Measurements from ENCODE around the gene RALA.
"Not testable (repeated sequence)": the region's sequence is repeated elsewhere in the genome, so short reads cannot be mapped to it uniquely, and the experiment has no call there.

The RALA gene

GRCh38 chr7:39676346-39676745 is 53.0 kb downstream of the RALA start:
- Histone ChIP-seq H3K9me3 (ENCODE audit: control insufficient read depth in 2 of 2, low read length in 2 of 2) (no peaks in the 10 kb centered on the region), H3K9ac (ENCODE audit: low read depth in 1 of 2, low read length in 2 of 2) (no peak overlapping the region), H3K4me1 (ENCODE audit: control insufficient read depth in 2 of 2, insufficient read depth in 2 of 2, low read length in 2 of 2) (no peaks in the 10 kb centered on the region), H3K27me3 (ENCODE audit: control insufficient read depth in 2 of 2, insufficient read depth in 2 of 2, low read length in 2 of 2) (no peaks in the 10 kb centered on the region), H3K4me3 (ENCODE audit: low read length in 2 of 2) (no peak overlapping the region), H3K27ac (ENCODE audit: low read depth in 2 of 2, low read length in 2 of 2) (no peak overlapping the region), H3K36me3 (ENCODE audit: control insufficient read depth in 2 of 2, insufficient read depth in 2 of 2, low read length in 2 of 2) (no peaks in the 10 kb centered on the region)

- no peaks in the 10 kb centered on the region for H3K27me3 ChIP-seq (ENCODE audit: control insufficient read depth in 2 of 2, insufficient read depth in 2 of 2, low read length in 2 of 2)
- H3K4me3 ChIP-seq (ENCODE audit: low read length in 2 of 2) = no peak overlapping the region
- H3K4me1 ChIP-seq (ENCODE audit: control insufficient read depth in 2 of 2, insufficient read depth in 2 of 2, low read length in 2 of 2) = peaks cover 0 to 11% of the 10 kb centered on the region in 2 donors
- no peak overlapping the region for H3K9ac ChIP-seq (ENCODE audit: low read depth in 1 of 2, low read length in 2 of 2)
- no peaks in the 10 kb centered on the region for H3K9me3 ChIP-seq (ENCODE audit: control insufficient read depth in 2 of 2, low read length in 2 of 2)
- H3K36me3 ChIP-seq (ENCODE audit: control insufficient read depth in 2 of 2, insufficient read depth in 2 of 2, low read length in 2 of 2) = no peaks in the 10 kb centered on the region
- no peak overlapping the region for H3K27ac ChIP-seq (ENCODE audit: low read depth in 2 of 2, low read length in 2 of 2)
Measured at GRCh38 chr7:39678930-39679709, 55.7 kb downstream of the RALA start.

- not testable (repeated sequence) for H3K4me3 ChIP-seq (ENCODE audit: low read length in 2 of 2)
Measured at GRCh38 chr7:39679874-39680273, 56.5 kb downstream of the RALA start.

GRCh38 chr7:39681887-39682441 is 58.6 kb downstream of the RALA start:
- Histone ChIP-seq H3K9ac (ENCODE audit: low read depth in 1 of 2, low read length in 2 of 2) (no peak overlapping the region), H3K4me3 (ENCODE audit: low read length in 2 of 2) (no peak overlapping the region), H3K9me3 (ENCODE audit: control insufficient read depth in 2 of 2, low read length in 2 of 2) (no peaks in the 10 kb centered on the region), H3K4me1 (ENCODE audit: control insufficient read depth in 2 of 2, insufficient read depth in 2 of 2, low read length in 2 of 2) (peaks cover 0 to 11% of the 10 kb centered on the region in 2 donors), H3K27ac (ENCODE audit: low read depth in 2 of 2, low read length in 2 of 2) (no peak overlapping the region), H3K27me3 (ENCODE audit: control insufficient read depth in 2 of 2, insufficient read depth in 2 of 2, low read length in 2 of 2) (no peaks in the 10 kb centered on the region), H3K36me3 (ENCODE audit: control insufficient read depth in 2 of 2, insufficient read depth in 2 of 2, low read length in 2 of 2) (no peaks in the 10 kb centered on the region)

More at GRCh38 chr7:39679874-39680273, 56.5 kb downstream of the RALA start:
- not testable (repeated sequence) for H3K27me3 ChIP-seq (ENCODE audit: control insufficient read depth in 2 of 2, insufficient read depth in 2 of 2, low read length in 2 of 2); H3K9me3 ChIP-seq (ENCODE audit: control insufficient read depth in 2 of 2, low read length in 2 of 2); H3K9ac ChIP-seq (ENCODE audit: low read depth in 1 of 2, low read length in 2 of 2); H3K27ac ChIP-seq (ENCODE audit: low read depth in 2 of 2, low read length in 2 of 2); H3K36me3 ChIP-seq (ENCODE audit: control insufficient read depth in 2 of 2, insufficient read depth in 2 of 2, low read length in 2 of 2)
- peaks cover 0 to 11% of the 10 kb centered on the region in 2 donors for H3K4me1 ChIP-seq (ENCODE audit: control insufficient read depth in 2 of 2, insufficient read depth in 2 of 2, low read length in 2 of 2)

- H3K27ac ChIP-seq (ENCODE audit: low read depth in 2 of 2, low read length in 2 of 2) = no peak overlapping the region
- H3K4me1 ChIP-seq (ENCODE audit: control insufficient read depth in 2 of 2, insufficient read depth in 2 of 2, low read length in 2 of 2) = peaks cover 0 to 11% of the 10 kb centered on the region in 2 donors
- no peak overlapping the region for H3K9ac ChIP-seq (ENCODE audit: low read depth in 1 of 2, low read length in 2 of 2)
- H3K9me3 ChIP-seq (ENCODE audit: control insufficient read depth in 2 of 2, low read length in 2 of 2) = no peaks in the 10 kb centered on the region
- no peaks in the 10 kb centered on the region for H3K27me3 ChIP-seq (ENCODE audit: control insufficient read depth in 2 of 2, insufficient read depth in 2 of 2, low read length in 2 of 2)
- no peaks in the 10 kb centered on the region for H3K36me3 ChIP-seq (ENCODE audit: control insufficient read depth in 2 of 2, insufficient read depth in 2 of 2, low read length in 2 of 2)
- no peak overlapping the region for H3K4me3 ChIP-seq (ENCODE audit: low read length in 2 of 2)
Measured at GRCh38 chr7:39683216-39683845, 60.0 kb downstream of the RALA start.

GRCh38 chr7:39686261-39686924 is 63.0 kb downstream of the RALA start:
- H3K27me3 ChIP-seq (ENCODE audit: control insufficient read depth in 2 of 2, insufficient read depth in 2 of 2, low read length in 2 of 2) = no peaks in the 10 kb centered on the region
- no peak overlapping the region for H3K9ac ChIP-seq (ENCODE audit: low read depth in 1 of 2, low read length in 2 of 2)
- H3K9me3 ChIP-seq (ENCODE audit: control insufficient read depth in 2 of 2, low read length in 2 of 2) = no peaks in the 10 kb centered on the region
- H3K4me1 ChIP-seq (ENCODE audit: control insufficient read depth in 2 of 2, insufficient read depth in 2 of 2, low read length in 2 of 2) = peaks cover 0 to 11% of the 10 kb centered on the region in 2 donors
- peaks cover 5 to 12% of the 10 kb centered on the region in 2 donors for H3K36me3 ChIP-seq (ENCODE audit: control insufficient read depth in 2 of 2, insufficient read depth in 2 of 2, low read length in 2 of 2)
- H3K4me3 ChIP-seq (ENCODE audit: low read length in 2 of 2) = no peak overlapping the region
- no peak overlapping the region for H3K27ac ChIP-seq (ENCODE audit: low read depth in 2 of 2, low read length in 2 of 2)

- H3K36me3 ChIP-seq (ENCODE audit: control insufficient read depth in 2 of 2, insufficient read depth in 2 of 2, low read length in 2 of 2) = peaks cover 12 to 19% of the 10 kb centered on the region in 2 donors
- H3K4me1 ChIP-seq (ENCODE audit: control insufficient read depth in 2 of 2, insufficient read depth in 2 of 2, low read length in 2 of 2) = peaks cover 0 to under 1% of the 10 kb centered on the region in 2 donors
- H3K27me3 ChIP-seq (ENCODE audit: control insufficient read depth in 2 of 2, insufficient read depth in 2 of 2, low read length in 2 of 2) = no peaks in the 10 kb centered on the region
- no peaks in the 10 kb centered on the region for H3K9me3 ChIP-seq (ENCODE audit: control insufficient read depth in 2 of 2, low read length in 2 of 2)
- H3K4me3 ChIP-seq (ENCODE audit: low read length in 2 of 2) = no peak overlapping the region
- no peak overlapping the region for H3K27ac ChIP-seq (ENCODE audit: low read depth in 2 of 2, low read length in 2 of 2)
- no peak overlapping the region for H3K9ac ChIP-seq (ENCODE audit: low read depth in 1 of 2, low read length in 2 of 2)
Measured at GRCh38 chr7:39688611-39689480, 65.5 kb downstream of the RALA start.

- Histone ChIP-seq H3K4me1 (ENCODE audit: control insufficient read depth in 2 of 2, insufficient read depth in 2 of 2, low read length in 2 of 2) (no peaks in the 10 kb centered on the region), H3K27ac (ENCODE audit: low read depth in 2 of 2, low read length in 2 of 2) (no peak overlapping the region), H3K9ac (ENCODE audit: low read depth in 1 of 2, low read length in 2 of 2) (no peak overlapping the region), H3K4me3 (ENCODE audit: low read length in 2 of 2) (no peak overlapping the region), H3K27me3 (ENCODE audit: control insufficient read depth in 2 of 2, insufficient read depth in 2 of 2, low read length in 2 of 2) (no peaks in the 10 kb centered on the region), H3K9me3 (ENCODE audit: control insufficient read depth in 2 of 2, low read length in 2 of 2) (no peaks in the 10 kb centered on the region), H3K36me3 (ENCODE audit: control insufficient read depth in 2 of 2, insufficient read depth in 2 of 2, low read length in 2 of 2) (peaks cover 25 to 26% of the 10 kb centered on the region in 2 donors)
Measured at GRCh38 chr7:39691821-39692220, 68.4 kb downstream of the RALA start.

GRCh38 chr7:39693086-39693485 is 69.7 kb downstream of the RALA start:
- H3K9ac ChIP-seq (ENCODE audit: low read depth in 1 of 2, low read length in 2 of 2); H3K27me3 ChIP-seq (ENCODE audit: control insufficient read depth in 2 of 2, insufficient read depth in 2 of 2, low read length in 2 of 2); H3K4me1 ChIP-seq (ENCODE audit: control insufficient read depth in 2 of 2, insufficient read depth in 2 of 2, low read length in 2 of 2); H3K27ac ChIP-seq (ENCODE audit: low read depth in 2 of 2, low read length in 2 of 2); H3K4me3 ChIP-seq (ENCODE audit: low read length in 2 of 2); H3K9me3 ChIP-seq (ENCODE audit: control insufficient read depth in 2 of 2, low read length in 2 of 2): not testable (repeated sequence)
- peaks cover 29 to 35% of the 10 kb centered on the region in 2 donors for H3K36me3 ChIP-seq (ENCODE audit: control insufficient read depth in 2 of 2, insufficient read depth in 2 of 2, low read length in 2 of 2)
